ACHN (cell line): Measurements from ENCODE around the gene CDKN2AIPNL.

ENCODE experiments used
- DNase-seq: peaks from one replicate; pipeline ENCODE4 v3.0.0-alpha.2; 2015
- in situ Hi-C: cut with HindIII; loops from 2 replicates; pipeline ENCODE4 v1.10.0; 2017; ENCODE audit warnings: low sequenced_read_pairs, low pct_ligation_motif_present, low pct_unique_long_range_greater_than_20kb

The CDKN2AIPNL gene

DNA sequence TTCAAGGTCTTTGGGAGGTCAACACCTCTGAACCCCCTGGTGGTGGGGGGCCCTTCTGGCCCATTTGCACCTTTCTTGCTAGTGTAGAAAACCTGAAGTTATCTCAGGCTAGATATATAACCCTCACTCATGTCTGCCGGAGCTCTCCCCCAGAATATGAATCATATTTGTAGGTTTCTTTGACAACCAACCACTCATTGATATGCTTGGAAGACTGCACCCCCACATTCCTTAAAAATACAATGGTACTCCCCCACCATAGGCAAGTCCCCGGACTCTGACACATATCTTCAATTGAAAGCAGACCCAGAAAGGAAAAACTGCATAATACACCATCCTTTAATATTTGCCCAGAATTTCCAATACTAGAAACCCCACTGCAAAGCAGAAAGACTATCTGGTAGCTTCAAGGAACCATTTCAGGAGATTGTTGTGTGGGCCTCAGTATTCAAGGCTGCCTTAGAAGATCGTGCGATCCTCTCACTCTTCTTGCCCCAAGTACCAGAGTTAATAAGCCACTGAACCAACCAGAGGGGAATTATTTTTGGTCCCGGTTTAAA lies 41.3 kb downstream of the CDKN2AIPNL start:
- DNase-seq = no peak
- in situ Hi-C loops = no loop called here

DNA sequence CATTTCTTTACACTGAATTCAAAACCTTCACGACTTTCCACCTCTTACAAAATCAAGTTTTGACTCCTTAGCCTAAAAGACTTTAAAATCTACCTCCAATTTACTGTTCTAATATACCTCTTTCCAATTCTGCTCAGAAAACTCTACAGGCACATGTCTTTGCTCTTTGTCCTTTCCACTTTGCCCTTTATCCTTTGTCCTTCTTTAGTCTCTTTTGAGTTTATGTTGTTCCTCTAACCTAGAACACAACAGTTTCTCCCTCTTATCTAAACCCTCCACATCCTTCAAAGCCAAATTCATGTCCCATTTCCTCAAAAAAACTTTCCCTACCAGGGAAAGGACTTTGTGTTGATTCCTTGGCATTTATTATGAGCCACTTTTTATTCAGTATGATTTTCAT lies 46.1 kb downstream of the CDKN2AIPNL start:
- in situ Hi-C loops = no loop called here
- no peak for DNase-seq

DNA sequence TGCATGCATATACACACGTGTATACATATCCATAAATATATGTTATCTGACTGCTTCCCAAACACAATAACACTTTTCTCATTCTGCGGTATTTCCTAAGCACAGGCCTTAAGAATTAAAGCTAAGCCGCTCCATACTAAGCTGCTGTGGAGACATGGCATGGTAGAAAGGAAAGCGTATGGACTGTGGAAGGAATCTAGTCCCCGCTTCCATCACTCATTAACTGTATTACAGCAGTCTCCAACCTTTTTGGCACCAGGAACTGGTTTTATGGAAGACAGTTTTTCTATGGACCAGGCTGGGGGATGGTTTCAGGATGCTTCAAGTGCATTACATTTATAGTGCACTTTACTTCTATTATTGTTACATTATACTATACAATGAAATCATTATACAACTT lies 56.0 kb downstream of the CDKN2AIPNL start:
- in situ Hi-C loops = no loop called here
- no peak for DNase-seq
